Neural cell (in vitro differentiated cells): ENCODE results near the gene CAT. TPM values are rescaled to one million over a fixed set of nuclear protein-coding genes. Genes with fewer than 3 reads are reported as not detected.

Experiments
- H2AFZ ChIP-seq: fragments of 200-600, 300-800 bp; sonication (generic), shearing (Covaris generic); 2 replicates; pipeline ENCODE4 v1.6.0; 2014; ENCODE audit warnings: low read depth, mild to moderate bottlenecking, antibody characterized with exemption, low read length, moderate library complexity
- H3F3A ChIP-seq: fragments of 200-600 bp; shearing (Covaris generic); 2 replicates; pipeline ENCODE4 v1.6.1; 2016; ENCODE audit warnings: mild to moderate bottlenecking, moderate library complexity, mixed read lengths, antibody characterized with exemption, low read length; ENCODE audit not compliant: insufficient read depth, poor library complexity, severe bottlenecking
- H3K27ac ChIP-seq: fragments of 200-600, 300-800 bp; sonication (generic), shearing (Covaris generic); 2 replicates; pipeline ENCODE4 v1.5.1; 2014; ENCODE audit warnings: mild to moderate bottlenecking, low read length, moderate library complexity
- H3K27me3 ChIP-seq: fragments of 300-800, 200-600 bp; sonication (generic), shearing (Covaris generic); 2 replicates; pipeline ENCODE4 v1.6.0; 2014; ENCODE audit warnings: mild to moderate bottlenecking, low read depth, low read length, moderate library complexity; ENCODE audit not compliant: insufficient read depth
- H3K36me3 ChIP-seq: fragments of 300-800, 200-600 bp; sonication (generic), shearing (Covaris generic); 2 replicates; pipeline ENCODE4 v1.5.1; 2014; ENCODE audit warnings: mild to moderate bottlenecking, antibody characterized with exemption, low read length, moderate library complexity; ENCODE audit not compliant: insufficient read depth
- H3K4me2 ChIP-seq: fragments of 300-800, 200-600 bp; sonication (generic), shearing (Covaris generic); 2 replicates; pipeline ENCODE4 v1.6.0; 2014; ENCODE audit warnings: mild to moderate bottlenecking, low read length
- H3K4me3 ChIP-seq: fragments of 300-800, 200-600 bp; sonication (generic), shearing (Covaris generic); 2 replicates; pipeline ENCODE4 v1.5.1; 2014; ENCODE audit warnings: mild to moderate bottlenecking, low read length, moderate library complexity
- H3K79me2 ChIP-seq: fragments of 200-600 bp; shearing (Covaris generic); replicated peaks from 2 replicates; pipeline ENCODE4 v1.6.0; 2014; ENCODE audit warnings: mild to moderate bottlenecking, low read length, moderate library complexity; ENCODE audit not compliant: insufficient read depth
- H3K9ac ChIP-seq: fragments of 300-800, 200-600 bp; sonication (generic), shearing (Covaris generic); 2 replicates; pipeline ENCODE4 v1.6.1; 2016; ENCODE audit warnings: mild to moderate bottlenecking, low read length, mixed read lengths
- H3K9me2 ChIP-seq: fragments of 200-600 bp; shearing (Covaris generic); 2 replicates; pipeline ENCODE4 v1.6.1; 2016; ENCODE audit warnings: mild to moderate bottlenecking, low read length, mixed read lengths; ENCODE audit not compliant: insufficient read depth
- H3K9me3 ChIP-seq: fragments of 200-600, 300-800 bp; sonication (generic), shearing (Covaris generic); 2 replicates; pipeline ENCODE4 v1.6.1; 2016; ENCODE audit warnings: mild to moderate bottlenecking, mixed run types, low read length, moderate library complexity, mixed read lengths
- H4K20me1 ChIP-seq: fragments of 200-600 bp; shearing (Covaris generic); 2 replicates; pipeline ENCODE4 v1.6.1; 2016; ENCODE audit warnings: mild to moderate bottlenecking, mixed run types; ENCODE audit not compliant: insufficient read depth
- CTCF ChIP-seq: fragments of 450-650 bp; IDR thresholded peaks from 2 replicates; pipeline ENCODE4 v1.5.1; 2014; ENCODE audit warnings: antibody characterized with exemption, mild to moderate bottlenecking, moderate library complexity; ENCODE audit not compliant: poor library complexity, severe bottlenecking
- EP300 ChIP-seq: fragments of 450-650 bp; conservative IDR thresholded peaks from 2 replicates; pipeline ENCODE4 v1.6.1; 2014; ENCODE audit warnings: antibody characterized with exemption, mild to moderate bottlenecking, moderate library complexity; ENCODE audit not compliant: poor library complexity, severe bottlenecking
- EZH2 ChIP-seq: fragments of 200-600, 300-800 bp; shearing (Covaris generic), sonication (generic); IDR thresholded peaks from 2 replicates; pipeline ENCODE4 v1.6.1; 2014; ENCODE audit warnings: antibody characterized with exemption, low read length, borderline replicate concordance, mild to moderate bottlenecking; ENCODE audit not compliant: insufficient read depth, poor library complexity, severe bottlenecking
- MXI1 ChIP-seq: fragments of 450-650 bp; conservative IDR thresholded peaks from 2 replicates; pipeline ENCODE4 v1.6.1; 2014; ENCODE audit warnings: antibody characterized with exemption, mild to moderate bottlenecking; ENCODE audit not compliant: poor library complexity, severe bottlenecking
- POLR2AphosphoS5 ChIP-seq: IDR thresholded peaks from 2 replicates; pipeline ENCODE4 v1.6.1; 2012
- RAD21 ChIP-seq: fragments of 450-650 bp; conservative IDR thresholded peaks from 2 replicates; pipeline ENCODE4 v1.6.1; 2014; ENCODE audit warnings: antibody characterized with exemption, mild to moderate bottlenecking, moderate library complexity
- REST ChIP-seq: IDR thresholded peaks from 2 replicates; pipeline ENCODE4 v1.6.1; 2012; ENCODE audit warnings: borderline replicate concordance
- SMC3 ChIP-seq: fragments of 450-650 bp; conservative IDR thresholded peaks from 2 replicates; pipeline ENCODE4 v1.6.1; 2014; ENCODE audit warnings: antibody characterized with exemption, mild to moderate bottlenecking, moderate library complexity; ENCODE audit not compliant: poor library complexity
- TAF1 ChIP-seq: IDR thresholded peaks from 2 replicates; pipeline ENCODE4 v1.6.1; 2012; ENCODE audit warnings: low read depth
- polyA plus RNA-seq: library from polyadenylated mRNA; depleted of rRNA; stranded (reverse); fragments of >200 nt; gene quantifications from 2 replicates; pipeline ENCODE4 v1.2.3, GENCODE V29; 2014

CAT gene
- polyA plus RNA-seq, 1 donor from 2014 or later, result 40.1 TPM

- Histone ChIP-seq H3K4me2 (no peak overlapping the region), H3K79me2 (no peaks in the 10 kb centered on the region), H3K9me2 (no peaks in the 10 kb centered on the region), H4K20me1 (no peaks in the 10 kb centered on the region), H3K27me3 (no peaks in the 10 kb centered on the region), H3K9me3 (no peaks in the 10 kb centered on the region), H3K9ac (no peak overlapping the region), H3K27ac (no peak overlapping the region), H3K4me3 (no peak overlapping the region), H2AFZ (no peak overlapping the region), H3K36me3 (no peaks in the 10 kb centered on the region), H3F3A (no peaks in the 10 kb centered on the region)
- TF ChIP-seq CTCF (no peak), RAD21 (no peak), EP300 (no peak), MXI1 (no peak), REST (no peak), SMC3 (no peak), EZH2 (no peak), POLR2AphosphoS5 (no peak), TAF1 (no peak)
Observed at GRCh38 chr11:34490304-34490703, 51.6 kb downstream of the CAT start.

GRCh38 chr11:34492806-34493414 lies 54.2 kb downstream of the CAT start:
- Histone ChIP-seq H3K9me2 (no peaks in the 10 kb centered on the region), H3F3A (no peaks in the 10 kb centered on the region), H3K36me3 (no peaks in the 10 kb centered on the region), H2AFZ (no peak overlapping the region), H3K79me2 (no peaks in the 10 kb centered on the region), H3K27ac (no peak overlapping the region), H3K9ac (no peak overlapping the region), H3K9me3 (no peaks in the 10 kb centered on the region), H3K4me3 (no peak overlapping the region), H4K20me1 (no peaks in the 10 kb centered on the region), H3K27me3 (no peaks in the 10 kb centered on the region), H3K4me2 (no peak overlapping the region)
- TF ChIP-seq RAD21 (peak; percentile 61), EP300 (no peak), EZH2 (no peak), REST (no peak), SMC3 (peak; percentile 61), MXI1 (no peak), POLR2AphosphoS5 (no peak), TAF1 (no peak), CTCF (peak; percentile 67)
